Lower lobe of right lung (tissue), 2 donors: ENCODE data around the gene ISCA2. TPM values are rescaled to one million over a fixed set of nuclear protein-coding genes. Genes with fewer than 3 reads are reported as not detected.

Experiments used
- ATAC-seq, 2 donors: fragments of 200-7000 bp; cut with Tn5 transposase; one replicate each; pipeline ENCODE4 v1.9.1; 2020 to 2022; ENCODE audit warnings: mild to moderate bottlenecking in 2 of 2, moderate library complexity in 2 of 2
- DNase-seq: peaks from one replicate; pipeline ENCODE4 v3.0.0-alpha.2; 2020
- H3K27ac ChIP-seq: fragments of 200-600 bp; one replicate; pipeline ENCODE4 v1.8.0; 2022
- H3K27me3 ChIP-seq: fragments of 200-600 bp; one replicate; pipeline ENCODE4 v1.8.0; 2022; ENCODE audit warnings: low read depth
- H3K36me3 ChIP-seq: fragments of 200-600 bp; one replicate; pipeline ENCODE4 v1.8.0; 2022; ENCODE audit warnings: mild to moderate bottlenecking
- H3K4me1 ChIP-seq: fragments of 200-600 bp; one replicate; pipeline ENCODE4 v1.8.0; 2022
- H3K4me3 ChIP-seq: fragments of 200-600 bp; one replicate; pipeline ENCODE4 v1.8.0; 2022; ENCODE audit warnings: mild to moderate bottlenecking
- H3K9me3 ChIP-seq: fragments of 200-600 bp; one replicate; pipeline ENCODE4 v1.8.0; 2022
- CTCF ChIP-seq: fragments of 200-600 bp; IDR thresholded peaks from one replicate; pipeline ENCODE4 v1.8.0; 2022; ENCODE audit warnings: antibody characterized with exemption, mild to moderate bottlenecking
- intact Hi-C: fragments of 100-400 bp; cut with DNase I; formaldehyde crosslinking; loops from one replicate; pipeline ENCODE4 v1.11.0; 2022
- total RNA-seq: library from RNA; stranded (reverse); fragmentation: NEBNext Ultra II Directional; extraction: Animal tissue kit (Norgen Biotek cat#: 25700); gene quantifications from one replicate; pipeline ENCODE4 v1.2.1, GENCODE V29; 2021
- donor health status: DM: no; HTN: yes; CAD: no; lungs with severe emphysema.

ISCA2 gene
- total RNA-seq, 1 donor from 2014 or later, result 23.4 TPM

- Histone ChIP-seq H3K9me3 (no peaks in the 10 kb centered on the region), H3K4me1 (no peaks in the 10 kb centered on the region), H3K27me3 (no peaks in the 10 kb centered on the region), H3K4me3 (no peak overlapping the region), H3K27ac (no peak overlapping the region), H3K36me3 (peaks cover 77% of the 10 kb centered on the region)
- no peak for DNase-seq
- no peak for ATAC-seq
- no peak for TF ChIP-seq CTCF
- intact Hi-C loops, result no loop called here
These were observed 17.9 kb upstream of the ISCA2 start for GRCh38 chr14:74475678-74476077.

- ATAC-seq (no peak), DNase-seq (no peak)
- H3K36me3 ChIP-seq, result peaks cover 77% of the 10 kb centered on the region
- no peak for TF ChIP-seq CTCF
- H3K27ac ChIP-seq, result no peak overlapping the region
- H3K4me1 ChIP-seq, result no peaks in the 10 kb centered on the region
- no peaks in the 10 kb centered on the region for H3K27me3 ChIP-seq
- intact Hi-C loops, result no loop called here
- H3K9me3 ChIP-seq, result no peaks in the 10 kb centered on the region
- no peak overlapping the region for H3K4me3 ChIP-seq
These were observed 17.5 kb upstream of the ISCA2 start for GRCh38 chr14:74476107-74476506.

GRCh38 chr14:74476607-74477006 lies 17.0 kb upstream of the ISCA2 start:
- intact Hi-C loops, result no loop called here
- peaks cover 80% of the 10 kb centered on the region for H3K36me3 ChIP-seq
- no peak overlapping the region for H3K4me3 ChIP-seq
- no peak for TF ChIP-seq CTCF
- H3K27ac ChIP-seq, result no peak overlapping the region
- DNase-seq (no peak), ATAC-seq (no peak)
- no peaks in the 10 kb centered on the region for H3K9me3 ChIP-seq
- no peaks in the 10 kb centered on the region for H3K4me1 ChIP-seq
- H3K27me3 ChIP-seq, result no peaks in the 10 kb centered on the region

- Histone ChIP-seq H3K27ac (no peak overlapping the region), H3K4me1 (no peaks in the 10 kb centered on the region), H3K4me3 (no peak overlapping the region), H3K9me3 (no peaks in the 10 kb centered on the region), H3K36me3 (peaks cover 94% of the 10 kb centered on the region), H3K27me3 (no peaks in the 10 kb centered on the region)
- intact Hi-C loops, result no loop called here
- peak; percentile 55 for TF ChIP-seq CTCF
- peak in 1 of 2 donors; percentile 18 for ATAC-seq
- no peak for DNase-seq
These were observed 14.4 kb upstream of the ISCA2 start for GRCh38 chr14:74478996-74479635.

GRCh38 chr14:74480046-74480445 lies 13.5 kb upstream of the ISCA2 start:
- Histone ChIP-seq H3K4me3 (no peak overlapping the region), H3K4me1 (peaks cover 8% of the 10 kb centered on the region), H3K36me3 (peaks cover 94% of the 10 kb centered on the region), H3K27me3 (no peaks in the 10 kb centered on the region), H3K9me3 (no peaks in the 10 kb centered on the region), H3K27ac (no peak overlapping the region)
- DNase-seq, result no peak
- intact Hi-C loops, result no loop called here
- no peak for TF ChIP-seq CTCF
- no peak for ATAC-seq
